ENCODE measurements around the gene HRH2. TPM values are rescaled to one million over a fixed set of nuclear protein-coding genes. Genes with fewer than 3 reads are reported as not detected.

HRH2 gene
- total RNA-seq, 1 experiment from 2014 or later, result not detected

DNA sequence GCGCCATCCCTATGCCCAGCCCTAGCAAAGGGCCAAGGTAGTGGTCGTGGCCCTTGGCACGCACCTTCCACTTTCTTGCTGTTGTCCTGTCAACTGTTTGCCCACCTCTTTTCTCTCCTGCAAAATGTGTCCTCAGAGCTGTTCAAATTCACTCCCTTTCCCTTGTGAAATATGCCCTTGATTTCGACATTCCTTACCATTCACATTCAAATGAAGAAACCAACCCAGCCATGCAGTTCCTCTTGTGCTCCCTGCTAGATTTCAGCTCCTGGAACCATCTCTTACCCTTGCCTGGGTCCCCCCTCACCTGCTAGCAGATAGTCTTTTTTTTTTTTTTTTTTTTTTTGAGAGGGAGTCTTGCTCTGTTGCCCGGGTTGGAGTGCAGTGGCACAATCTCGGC is 19.6 kb upstream of the HRH2 start:
- Histone ChIP-seq H2AFZ (no peak overlapping the region), H3K4me1 (replicated peaks; ENCODE audit: insufficient read depth) (no peaks in the 10 kb centered on the region), H3F3A (ENCODE audit: insufficient read depth, low read depth) (no peaks in the 10 kb centered on the region), H3K27me3 (ENCODE audit: insufficient read depth, low read depth) (peaks cover 98% of the 10 kb centered on the region), H4K20me1 (ENCODE audit: insufficient read depth) (no peaks in the 10 kb centered on the region), H3K79me2 (ENCODE audit: low read depth) (no peaks in the 10 kb centered on the region), H3K9me3 (ENCODE audit: insufficient read depth, low read depth) (no peaks in the 10 kb centered on the region), H3K9me2 (ENCODE audit: insufficient read depth) (no peaks in the 10 kb centered on the region), H3K36me3 (ENCODE audit: low read depth) (no peaks in the 10 kb centered on the region), H3K4me2 (no peak overlapping the region), H3K27ac (no peak overlapping the region), H3K4me3 (no peak overlapping the region)
- DNase-seq, result no peak
- no TSS peak for BruUV-seq (replicated peaks)
- POLR2A ChIA-PET (ENCODE audit: unreplicated experiment), result no interaction called here
- CTCF ChIA-PET, result no interaction called here
- intact Hi-C loops (cut with micrococcal nuclease; ENCODE audit: unreplicated experiment), result no loop called here
- no peak for TF ChIP-seq EZH2 (IDR thresholded peaks at IDR 0.05; ENCODE audit: low read depth)
- TF ChIP-seq, protein P1, sequence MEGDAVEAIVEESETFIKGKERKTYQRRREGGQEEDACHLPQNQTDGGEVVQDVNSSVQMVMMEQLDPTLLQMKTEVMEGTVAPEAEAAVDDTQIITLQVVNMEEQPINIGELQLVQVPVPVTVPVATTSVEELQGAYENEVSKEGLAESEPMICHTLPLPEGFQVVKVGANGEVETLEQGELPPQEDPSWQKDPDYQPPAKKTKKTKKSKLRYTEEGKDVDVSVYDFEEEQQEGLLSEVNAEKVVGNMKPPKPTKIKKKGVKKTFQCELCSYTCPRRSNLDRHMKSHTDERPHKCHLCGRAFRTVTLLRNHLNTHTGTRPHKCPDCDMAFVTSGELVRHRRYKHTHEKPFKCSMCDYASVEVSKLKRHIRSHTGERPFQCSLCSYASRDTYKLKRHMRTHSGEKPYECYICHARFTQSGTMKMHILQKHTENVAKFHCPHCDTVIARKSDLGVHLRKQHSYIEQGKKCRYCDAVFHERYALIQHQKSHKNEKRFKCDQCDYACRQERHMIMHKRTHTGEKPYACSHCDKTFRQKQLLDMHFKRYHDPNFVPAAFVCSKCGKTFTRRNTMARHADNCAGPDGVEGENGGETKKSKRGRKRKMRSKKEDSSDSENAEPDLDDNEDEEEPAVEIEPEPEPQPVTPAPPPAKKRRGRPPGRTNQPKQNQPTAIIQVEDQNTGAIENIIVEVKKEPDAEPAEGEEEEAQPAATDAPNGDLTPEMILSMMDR (conservative IDR thresholded peaks at IDR 0.05), result no peak

DNA sequence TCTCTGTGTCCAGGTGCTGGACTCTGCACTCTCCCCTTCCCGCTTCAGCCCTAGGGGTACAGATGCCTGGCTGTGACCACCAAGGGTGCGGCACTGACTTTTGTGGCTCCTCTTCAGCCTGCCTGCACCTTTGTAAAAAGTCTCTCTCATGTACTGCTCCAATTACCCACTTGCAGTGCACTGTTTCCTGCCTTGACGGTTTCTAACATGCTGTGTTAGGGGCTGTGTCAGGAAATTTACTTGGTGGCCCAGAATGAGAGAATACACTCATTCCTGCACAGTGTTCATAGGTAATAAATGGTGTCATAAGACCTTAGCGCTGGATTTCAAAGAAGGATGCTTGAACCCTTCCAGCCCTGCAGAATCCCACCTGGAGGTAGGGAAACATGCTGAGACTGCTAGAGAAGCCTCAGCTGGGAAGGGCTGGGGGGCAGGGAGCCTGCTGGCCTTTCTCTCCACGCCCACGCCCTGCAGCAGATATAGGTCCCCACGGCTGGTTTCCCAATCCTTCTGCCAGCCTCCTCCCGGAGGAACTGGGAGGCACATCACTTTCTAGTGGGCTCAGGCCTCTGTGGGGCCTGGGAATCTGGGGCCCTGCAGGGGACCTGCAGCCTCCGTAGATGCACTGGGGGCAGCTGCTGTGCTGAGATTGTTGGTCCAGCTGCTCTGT is 17.6 kb upstream of the HRH2 start:
- Histone ChIP-seq H3K79me2 (ENCODE audit: low read depth) (no peaks in the 10 kb centered on the region), H3K4me3 (no peak overlapping the region), H3K4me2 (no peak overlapping the region), H3F3A (ENCODE audit: insufficient read depth, low read depth) (no peaks in the 10 kb centered on the region), H3K9me2 (ENCODE audit: insufficient read depth) (no peaks in the 10 kb centered on the region), H2AFZ (no peak overlapping the region), H3K4me1 (replicated peaks; ENCODE audit: insufficient read depth) (no peaks in the 10 kb centered on the region), H3K9me3 (ENCODE audit: insufficient read depth, low read depth) (no peaks in the 10 kb centered on the region), H3K27ac (no peak overlapping the region), H3K36me3 (ENCODE audit: low read depth) (no peaks in the 10 kb centered on the region), H4K20me1 (ENCODE audit: insufficient read depth) (no peaks in the 10 kb centered on the region), H3K27me3 (ENCODE audit: insufficient read depth, low read depth) (peaks cover 96% of the 10 kb centered on the region)
- ChIA-PET CTCF (no interaction called here), POLR2A (ENCODE audit: unreplicated experiment) (no interaction called here)
- no peak for TF ChIP-seq EZH2 (IDR thresholded peaks at IDR 0.05; ENCODE audit: low read depth)
- TF ChIP-seq, protein P1 (conservative IDR thresholded peaks at IDR 0.05), result no peak
- no TSS peak for BruUV-seq (replicated peaks)
- DNase-seq, result no peak
- intact Hi-C loops (cut with micrococcal nuclease; ENCODE audit: unreplicated experiment), result no loop called here

DNA sequence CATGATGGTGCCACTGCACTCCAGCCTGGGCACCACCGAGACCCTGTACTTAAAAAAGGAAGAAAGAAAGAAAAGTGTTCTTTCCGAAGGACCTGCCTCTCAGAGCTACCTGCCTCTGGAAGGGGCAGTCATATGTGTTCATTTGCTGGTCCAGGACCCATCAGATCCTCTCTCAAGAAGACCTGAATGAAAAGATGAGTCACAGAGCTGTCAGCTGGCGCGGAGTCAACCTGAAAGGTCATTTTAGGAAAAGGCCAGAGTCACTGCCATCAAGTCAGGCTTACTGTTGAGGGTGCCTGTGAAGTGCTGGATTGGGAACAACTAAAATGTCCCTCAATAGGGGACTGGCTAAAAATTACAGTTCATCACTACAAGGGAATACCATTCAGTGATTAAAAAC is 14.9 kb upstream of the HRH2 start:
- ChIA-PET CTCF (no interaction called here), POLR2A (ENCODE audit: unreplicated experiment) (no interaction called here)
- no peak overlapping the region for H2AFZ ChIP-seq
- no peak overlapping the region for H3K4me2 ChIP-seq
- no peaks in the 10 kb centered on the region for H3K4me1 ChIP-seq (replicated peaks; ENCODE audit: insufficient read depth)
- H3K9me2 ChIP-seq (ENCODE audit: insufficient read depth), result no peaks in the 10 kb centered on the region
- no peak overlapping the region for H3K4me3 ChIP-seq
- no peaks in the 10 kb centered on the region for H3K9me3 ChIP-seq (ENCODE audit: insufficient read depth, low read depth)
- no TSS peak for BruUV-seq (replicated peaks)
- H3K36me3 ChIP-seq (ENCODE audit: low read depth), result no peaks in the 10 kb centered on the region
- H4K20me1 ChIP-seq (ENCODE audit: insufficient read depth), result no peaks in the 10 kb centered on the region
- DNase-seq, result no peak
- no peak for TF ChIP-seq EZH2 (IDR thresholded peaks at IDR 0.05; ENCODE audit: low read depth)
- TF ChIP-seq, protein P1 (conservative IDR thresholded peaks at IDR 0.05), result no peak
- H3K27me3 ChIP-seq (ENCODE audit: insufficient read depth, low read depth), result peaks cover 91% of the 10 kb centered on the region
- no peaks in the 10 kb centered on the region for H3K79me2 ChIP-seq (ENCODE audit: low read depth)
- H3F3A ChIP-seq (ENCODE audit: insufficient read depth, low read depth), result no peaks in the 10 kb centered on the region
- H3K27ac ChIP-seq, result no peak overlapping the region
- intact Hi-C loops (cut with micrococcal nuclease; ENCODE audit: unreplicated experiment), result no loop called here

All from PC-9 (cell line).